LNCaP clone FGC (cell line): ENCODE measurements around the gene MAP3K14.
A peak's percentile ranks its signal among the peaks of the same experiment; 100 is the strongest.

Experiments used
- DNase-seq: peaks from one replicate; pipeline ENCODE4 v3.0.0-alpha.2; 2011; ENCODE audit warnings: low read depth
- H3K4me3 ChIP-seq: 2 replicates; pipeline ENCODE4 v1.5.1; 2011; ENCODE audit warnings: mild to moderate bottlenecking, low read depth, low read length, control low read depth
- CTCF ChIP-seq: IDR thresholded peaks from 2 replicates; pipeline ENCODE4 v1.5.1; 2012; ENCODE audit warnings: mild to moderate bottlenecking; ENCODE audit not compliant: control insufficient read depth, insufficient read depth; ENCODE audit errors: extremely low read depth

MAP3K14 gene

GRCh38 chr17:45241328-45242028 lies 75.3 kb downstream of the MAP3K14 start:
- TF ChIP-seq CTCF = no peak
- H3K4me3 ChIP-seq = peak overlapping the region; percentile 21; the same call in 1 of the 2 replicates
- DNase-seq = no peak

GRCh38 chr17:45240905-45241327 lies 75.9 kb downstream of the MAP3K14 start:
- TF ChIP-seq CTCF = no peak
- DNase-seq = no peak
- peak overlapping the region; percentile 21; the same call in 1 of the 2 replicates for H3K4me3 ChIP-seq

GRCh38 chr17:45238155-45238774 lies 78.6 kb downstream of the MAP3K14 start:
- no peak for DNase-seq
- TF ChIP-seq CTCF = no peak
- no peak overlapping the region for H3K4me3 ChIP-seq

GRCh38 chr17:45237686-45238085 lies 79.1 kb downstream of the MAP3K14 start:
- no peak overlapping the region for H3K4me3 ChIP-seq
- no peak for DNase-seq
- TF ChIP-seq CTCF = no peak

GRCh38 chr17:45236282-45236606 lies 80.6 kb downstream of the MAP3K14 start:
- DNase-seq = no peak
- no peak overlapping the region for H3K4me3 ChIP-seq
- TF ChIP-seq CTCF = no peak

- peak; percentile 40 for DNase-seq
- H3K4me3 ChIP-seq = no peak overlapping the region
- TF ChIP-seq CTCF = peak; percentile 73
Measured at GRCh38 chr17:45235416-45236281, 81.2 kb downstream of the MAP3K14 start.
